WTC11 (cell line): Measurements from ENCODE around the gene ARMC7.

Experiments used
- ESRRA ChIP-seq: sonication (generic); formaldehyde crosslinking; IDR thresholded peaks from 2 replicates; pipeline ENCODE4 v1.8.1; 2022; ENCODE audit warnings: mild to moderate bottlenecking, missing genetic modification reagents, borderline replicate concordance
- FOXK1 ChIP-seq: sonication (generic); formaldehyde crosslinking; IDR thresholded peaks from 2 replicates; pipeline ENCODE4 v1.8.0; 2022; ENCODE audit warnings: mild to moderate bottlenecking, moderate library complexity, missing genetic modification reagents
- IRF1 ChIP-seq: sonication (generic); formaldehyde crosslinking; IDR thresholded peaks from 2 replicates; pipeline ENCODE4 v1.8.0; 2023; ENCODE audit warnings: missing genetic modification reagents
- JUN ChIP-seq: sonication (generic); formaldehyde crosslinking; IDR thresholded peaks from 2 replicates; pipeline ENCODE4 v1.8.0; 2023; ENCODE audit warnings: mild to moderate bottlenecking, missing genetic modification reagents
- NFE2L1 ChIP-seq: sonication (generic); formaldehyde crosslinking; IDR thresholded peaks from 2 replicates; pipeline ENCODE4 v1.8.1; 2023; ENCODE audit warnings: missing genetic modification reagents
- NR3C1 ChIP-seq: sonication (generic); formaldehyde crosslinking; conservative IDR thresholded peaks from 2 replicates; pipeline ENCODE4 v1.8.1; 2023; ENCODE audit warnings: low read depth, mild to moderate bottlenecking, missing genetic modification reagents
- ZNF423 ChIP-seq: fragments of 250-450 bp; sonication (Bioruptor Pico); IDR thresholded peaks from 2 replicates; pipeline ENCODE4 v2.1.2; 2022; ENCODE audit warnings: mild to moderate bottlenecking, moderate library complexity
- ZNF512 ChIP-seq: sonication (generic); formaldehyde crosslinking; IDR thresholded peaks from 2 replicates; pipeline ENCODE4 v1.8.1; 2022; ENCODE audit warnings: missing genetic modification reagents, borderline replicate concordance
- TF ChIP-seq, protein P1 (sequence below): fragments of 200-600 bp; IDR thresholded peaks from 2 replicates; pipeline ENCODE4 v1.8.0; 2022; ENCODE audit warnings: antibody characterized with exemption
- TF ChIP-seq, protein P2 (sequence below): sonication (generic); formaldehyde crosslinking; IDR thresholded peaks from 2 replicates; pipeline ENCODE4 v1.8.0; 2022; ENCODE audit warnings: mild to moderate bottlenecking, missing genetic modification reagents
- TF ChIP-seq, protein P3 (sequence below): sonication (generic); formaldehyde crosslinking; IDR thresholded peaks from 2 replicates; pipeline ENCODE4 v1.8.0; 2022; ENCODE audit warnings: mild to moderate bottlenecking, missing genetic modification reagents
- TF ChIP-seq, protein P4 (sequence below): sonication (generic); formaldehyde crosslinking; IDR thresholded peaks from 2 replicates; pipeline ENCODE4 v1.8.0; 2023; ENCODE audit warnings: missing genetic modification reagents, mild to moderate bottlenecking, borderline replicate concordance

GRCh38 chr17:75081611-75082540 lies 27.9 kb upstream of the ARMC7 start:
- TF ChIP-seq, protein P1, sequence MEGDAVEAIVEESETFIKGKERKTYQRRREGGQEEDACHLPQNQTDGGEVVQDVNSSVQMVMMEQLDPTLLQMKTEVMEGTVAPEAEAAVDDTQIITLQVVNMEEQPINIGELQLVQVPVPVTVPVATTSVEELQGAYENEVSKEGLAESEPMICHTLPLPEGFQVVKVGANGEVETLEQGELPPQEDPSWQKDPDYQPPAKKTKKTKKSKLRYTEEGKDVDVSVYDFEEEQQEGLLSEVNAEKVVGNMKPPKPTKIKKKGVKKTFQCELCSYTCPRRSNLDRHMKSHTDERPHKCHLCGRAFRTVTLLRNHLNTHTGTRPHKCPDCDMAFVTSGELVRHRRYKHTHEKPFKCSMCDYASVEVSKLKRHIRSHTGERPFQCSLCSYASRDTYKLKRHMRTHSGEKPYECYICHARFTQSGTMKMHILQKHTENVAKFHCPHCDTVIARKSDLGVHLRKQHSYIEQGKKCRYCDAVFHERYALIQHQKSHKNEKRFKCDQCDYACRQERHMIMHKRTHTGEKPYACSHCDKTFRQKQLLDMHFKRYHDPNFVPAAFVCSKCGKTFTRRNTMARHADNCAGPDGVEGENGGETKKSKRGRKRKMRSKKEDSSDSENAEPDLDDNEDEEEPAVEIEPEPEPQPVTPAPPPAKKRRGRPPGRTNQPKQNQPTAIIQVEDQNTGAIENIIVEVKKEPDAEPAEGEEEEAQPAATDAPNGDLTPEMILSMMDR: no peak
- TF ChIP-seq NFE2L1 (CRISPR knock-in tag) (no peak), IRF1 (CRISPR knock-in tag) (no peak), FOXK1 (CRISPR knock-in tag) (no peak), ESRRA (CRISPR knock-in tag) (no peak), NR3C1 (no peak), JUN (no peak), ZNF423 (no peak), ZNF512 (CRISPR knock-in tag) (no peak)
- TF ChIP-seq, protein P2, sequence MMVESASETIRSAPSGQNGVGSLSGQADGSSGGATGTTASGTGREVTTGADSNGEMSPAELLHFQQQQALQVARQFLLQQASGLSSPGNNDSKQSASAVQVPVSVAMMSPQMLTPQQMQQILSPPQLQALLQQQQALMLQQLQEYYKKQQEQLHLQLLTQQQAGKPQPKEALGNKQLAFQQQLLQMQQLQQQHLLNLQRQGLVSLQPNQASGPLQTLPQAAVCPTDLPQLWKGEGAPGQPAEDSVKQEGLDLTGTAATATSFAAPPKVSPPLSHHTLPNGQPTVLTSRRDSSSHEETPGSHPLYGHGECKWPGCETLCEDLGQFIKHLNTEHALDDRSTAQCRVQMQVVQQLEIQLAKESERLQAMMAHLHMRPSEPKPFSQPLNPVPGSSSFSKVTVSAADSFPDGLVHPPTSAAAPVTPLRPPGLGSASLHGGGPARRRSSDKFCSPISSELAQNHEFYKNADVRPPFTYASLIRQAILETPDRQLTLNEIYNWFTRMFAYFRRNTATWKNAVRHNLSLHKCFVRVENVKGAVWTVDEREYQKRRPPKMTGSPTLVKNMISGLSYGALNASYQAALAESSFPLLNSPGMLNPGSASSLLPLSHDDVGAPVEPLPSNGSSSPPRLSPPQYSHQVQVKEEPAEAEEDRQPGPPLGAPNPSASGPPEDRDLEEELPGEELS (CRISPR knock-in tag): no peak
- TF ChIP-seq, protein P3, sequence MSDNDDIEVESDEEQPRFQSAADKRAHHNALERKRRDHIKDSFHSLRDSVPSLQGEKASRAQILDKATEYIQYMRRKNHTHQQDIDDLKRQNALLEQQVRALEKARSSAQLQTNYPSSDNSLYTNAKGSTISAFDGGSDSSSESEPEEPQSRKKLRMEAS: no peak
- TF ChIP-seq, protein P4, sequence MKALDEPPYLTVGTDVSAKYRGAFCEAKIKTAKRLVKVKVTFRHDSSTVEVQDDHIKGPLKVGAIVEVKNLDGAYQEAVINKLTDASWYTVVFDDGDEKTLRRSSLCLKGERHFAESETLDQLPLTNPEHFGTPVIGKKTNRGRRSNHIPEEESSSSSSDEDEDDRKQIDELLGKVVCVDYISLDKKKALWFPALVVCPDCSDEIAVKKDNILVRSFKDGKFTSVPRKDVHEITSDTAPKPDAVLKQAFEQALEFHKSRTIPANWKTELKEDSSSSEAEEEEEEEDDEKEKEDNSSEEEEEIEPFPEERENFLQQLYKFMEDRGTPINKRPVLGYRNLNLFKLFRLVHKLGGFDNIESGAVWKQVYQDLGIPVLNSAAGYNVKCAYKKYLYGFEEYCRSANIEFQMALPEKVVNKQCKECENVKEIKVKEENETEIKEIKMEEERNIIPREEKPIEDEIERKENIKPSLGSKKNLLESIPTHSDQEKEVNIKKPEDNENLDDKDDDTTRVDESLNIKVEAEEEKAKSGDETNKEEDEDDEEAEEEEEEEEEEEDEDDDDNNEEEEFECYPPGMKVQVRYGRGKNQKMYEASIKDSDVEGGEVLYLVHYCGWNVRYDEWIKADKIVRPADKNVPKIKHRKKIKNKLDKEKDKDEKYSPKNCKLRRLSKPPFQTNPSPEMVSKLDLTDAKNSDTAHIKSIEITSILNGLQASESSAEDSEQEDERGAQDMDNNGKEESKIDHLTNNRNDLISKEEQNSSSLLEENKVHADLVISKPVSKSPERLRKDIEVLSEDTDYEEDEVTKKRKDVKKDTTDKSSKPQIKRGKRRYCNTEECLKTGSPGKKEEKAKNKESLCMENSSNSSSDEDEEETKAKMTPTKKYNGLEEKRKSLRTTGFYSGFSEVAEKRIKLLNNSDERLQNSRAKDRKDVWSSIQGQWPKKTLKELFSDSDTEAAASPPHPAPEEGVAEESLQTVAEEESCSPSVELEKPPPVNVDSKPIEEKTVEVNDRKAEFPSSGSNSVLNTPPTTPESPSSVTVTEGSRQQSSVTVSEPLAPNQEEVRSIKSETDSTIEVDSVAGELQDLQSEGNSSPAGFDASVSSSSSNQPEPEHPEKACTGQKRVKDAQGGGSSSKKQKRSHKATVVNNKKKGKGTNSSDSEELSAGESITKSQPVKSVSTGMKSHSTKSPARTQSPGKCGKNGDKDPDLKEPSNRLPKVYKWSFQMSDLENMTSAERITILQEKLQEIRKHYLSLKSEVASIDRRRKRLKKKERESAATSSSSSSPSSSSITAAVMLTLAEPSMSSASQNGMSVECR (CRISPR knock-in tag): no peak
